IgD-negative memory B cell (primary cell): ENCODE data around the gene C8B. TPM values are rescaled to one million over a fixed set of nuclear protein-coding genes. Genes with fewer than 3 reads are reported as not detected.

Experiments
- H3K27ac Mint-ChIP-seq, 3 donors: one replicate each; pipeline ENCODE4 v1.8.0; 2020 to 2022; ENCODE audit warnings: mild to moderate bottlenecking in 3 of 3, mixed read lengths in 3 of 3, moderate library complexity in 1 of 3
- H3K27me3 Mint-ChIP-seq: one replicate; pipeline ENCODE4 v1.8.0; 2021; ENCODE audit warnings: mixed read lengths
- H3K36me3 Mint-ChIP-seq: one replicate; pipeline ENCODE4 v1.8.0; 2020; ENCODE audit warnings: mild to moderate bottlenecking, mixed read lengths
- H3K4me1 Mint-ChIP-seq, 3 donors: one replicate each; pipeline ENCODE4 v1.8.0; 2020 to 2022; ENCODE audit warnings: mixed read lengths in 3 of 3, mild to moderate bottlenecking in 1 of 3
- H3K4me3 Mint-ChIP-seq, 4 donors: one replicate each; pipeline ENCODE4 v1.8.0; 2020 to 2022; ENCODE audit warnings: mild to moderate bottlenecking in 4 of 4, mixed read lengths in 4 of 4, moderate library complexity in 3 of 4
- H3K9me3 Mint-ChIP-seq, 3 donors: one replicate each; pipeline ENCODE4 v1.8.0; 2020 to 2021; ENCODE audit warnings: mixed read lengths in 3 of 3, mild to moderate bottlenecking in 1 of 3
- polyA plus RNA-seq: library from polyadenylated mRNA; unstranded; fragments of 300-500 nt; fragmentation: Illumina TruSeq; gene quantifications from one replicate; pipeline ENCODE4 v1.2.3, GENCODE V29; 2021

C8B gene
- polyA plus RNA-seq, 1 donor from 2014 or later: not detected

- Mint-ChIP-seq H3K4me3 (no peak overlapping the region), H3K4me1 (no peaks in the 10 kb centered on the region), H3K27ac (no peak overlapping the region)
Observed at GRCh38 chr1:56979986-56980755, 14.4 kb upstream of the C8B start.

GRCh38 chr1:56978819-56979218 is 13.0 kb upstream of the C8B start:
- H3K27me3 Mint-ChIP-seq: peaks cover 3% of the 10 kb centered on the region
- peaks cover 1% of the 10 kb centered on the region for H3K36me3 Mint-ChIP-seq
- peaks cover 0 to 9% (median 4%) of the 10 kb centered on the region in 3 donors for H3K9me3 Mint-ChIP-seq
- H3K27ac Mint-ChIP-seq: no peak overlapping the region
- H3K4me3 Mint-ChIP-seq: no peak overlapping the region
- no peaks in the 10 kb centered on the region for H3K4me1 Mint-ChIP-seq

More at GRCh38 chr1:56979986-56980755, 14.4 kb upstream of the C8B start:
- Mint-ChIP-seq H3K27me3 (peaks cover 3% of the 10 kb centered on the region), H3K9me3 (peaks cover 0 to 9% (median 4%) of the 10 kb centered on the region in 3 donors), H3K36me3 (peaks cover 1% of the 10 kb centered on the region)

GRCh38 chr1:56977910-56978309 is 12.1 kb upstream of the C8B start:
- peaks cover 0 to 9% (median 4%) of the 10 kb centered on the region in 3 donors for H3K9me3 Mint-ChIP-seq
- no peaks in the 10 kb centered on the region for H3K4me1 Mint-ChIP-seq
- peaks cover 3% of the 10 kb centered on the region for H3K27me3 Mint-ChIP-seq
- H3K36me3 Mint-ChIP-seq: peaks cover 1% of the 10 kb centered on the region
- no peak overlapping the region for H3K27ac Mint-ChIP-seq
- H3K4me3 Mint-ChIP-seq: no peak overlapping the region

GRCh38 chr1:56975446-56975845 is 9.6 kb upstream of the C8B start:
- H3K36me3 Mint-ChIP-seq: no peaks in the 10 kb centered on the region
- H3K9me3 Mint-ChIP-seq: peaks cover 0 to 4% (median 3%) of the 10 kb centered on the region in 3 donors
- no peak overlapping the region for H3K27ac Mint-ChIP-seq
- no peak overlapping the region for H3K4me3 Mint-ChIP-seq
- H3K4me1 Mint-ChIP-seq: no peaks in the 10 kb centered on the region
- no peaks in the 10 kb centered on the region for H3K27me3 Mint-ChIP-seq

- Mint-ChIP-seq H3K4me3 (no peak overlapping the region), H3K27me3 (no peaks in the 10 kb centered on the region), H3K36me3 (no peaks in the 10 kb centered on the region), H3K9me3 (peaks cover 0 to 4% (median 3%) of the 10 kb centered on the region in 3 donors), H3K27ac (no peak overlapping the region), H3K4me1 (no peaks in the 10 kb centered on the region)
Observed at GRCh38 chr1:56973923-56974742, 8.3 kb upstream of the C8B start.

- Mint-ChIP-seq H3K4me3 (no peak overlapping the region), H3K27ac (no peak overlapping the region), H3K4me1 (no peaks in the 10 kb centered on the region), H3K27me3 (no peaks in the 10 kb centered on the region), H3K36me3 (no peaks in the 10 kb centered on the region), H3K9me3 (peaks cover 0 to 4% (median 3%) of the 10 kb centered on the region in 3 donors)
Observed at GRCh38 chr1:56972976-56973375, 7.2 kb upstream of the C8B start.

GRCh38 chr1:56970280-56970679 is 4.5 kb upstream of the C8B start:
- Mint-ChIP-seq H3K27ac (no peak overlapping the region), H3K4me1 (no peaks in the 10 kb centered on the region), H3K9me3 (no peaks in the 10 kb centered on the region), H3K36me3 (no peaks in the 10 kb centered on the region), H3K4me3 (no peak overlapping the region), H3K27me3 (no peaks in the 10 kb centered on the region)

- Mint-ChIP-seq H3K27me3 (no peaks in the 10 kb centered on the region), H3K9me3 (no peaks in the 10 kb centered on the region), H3K36me3 (no peaks in the 10 kb centered on the region), H3K4me1 (no peaks in the 10 kb centered on the region), H3K4me3 (no peak overlapping the region), H3K27ac (no peak overlapping the region)
Observed at GRCh38 chr1:56968878-56969495, 3.2 kb upstream of the C8B start.

GRCh38 chr1:56967900-56968832 is 2.4 kb upstream of the C8B start:
- Mint-ChIP-seq H3K4me1 (no peaks in the 10 kb centered on the region), H3K36me3 (no peaks in the 10 kb centered on the region), H3K27ac (no peak overlapping the region), H3K9me3 (no peaks in the 10 kb centered on the region), H3K4me3 (no peak overlapping the region), H3K27me3 (no peaks in the 10 kb centered on the region)

- H3K4me1 Mint-ChIP-seq: no peaks in the 10 kb centered on the region
- no peak overlapping the region for H3K4me3 Mint-ChIP-seq
- no peaks in the 10 kb centered on the region for H3K9me3 Mint-ChIP-seq
- H3K27ac Mint-ChIP-seq: no peak overlapping the region
- no peaks in the 10 kb centered on the region for H3K36me3 Mint-ChIP-seq
- peaks cover 1% of the 10 kb centered on the region for H3K27me3 Mint-ChIP-seq
Observed at GRCh38 chr1:56967355-56967754, 1.5 kb upstream of the C8B start.

GRCh38 chr1:56966698-56966999 is 834 bp upstream of the C8B start:
- Mint-ChIP-seq H3K27me3 (peaks cover 1% of the 10 kb centered on the region), H3K27ac (no peak overlapping the region), H3K4me1 (no peaks in the 10 kb centered on the region), H3K9me3 (no peaks in the 10 kb centered on the region), H3K36me3 (no peaks in the 10 kb centered on the region), H3K4me3 (no peak overlapping the region)

- Mint-ChIP-seq H3K36me3 (no peaks in the 10 kb centered on the region), H3K4me3 (no peak overlapping the region), H3K27ac (no peak overlapping the region), H3K27me3 (peaks cover 1% of the 10 kb centered on the region), H3K4me1 (no peaks in the 10 kb centered on the region), H3K9me3 (no peaks in the 10 kb centered on the region)
Observed at GRCh38 chr1:56965191-56965590, 624 bp downstream of the C8B start.

GRCh38 chr1:56964349-56965017 is 1.3 kb downstream of the C8B start:
- Mint-ChIP-seq H3K4me3 (no peak overlapping the region), H3K27me3 (peaks cover 1% of the 10 kb centered on the region), H3K27ac (no peak overlapping the region), H3K36me3 (no peaks in the 10 kb centered on the region), H3K9me3 (no peaks in the 10 kb centered on the region), H3K4me1 (no peaks in the 10 kb centered on the region)

GRCh38 chr1:56963667-56964066 is 2.1 kb downstream of the C8B start:
- H3K27me3 Mint-ChIP-seq: peaks cover 1% of the 10 kb centered on the region
- H3K9me3 Mint-ChIP-seq: no peaks in the 10 kb centered on the region
- H3K4me1 Mint-ChIP-seq: no peaks in the 10 kb centered on the region
- no peak overlapping the region for H3K27ac Mint-ChIP-seq
- H3K4me3 Mint-ChIP-seq: no peak overlapping the region
- H3K36me3 Mint-ChIP-seq: no peaks in the 10 kb centered on the region
